ENCODE measurements around the gene PLOD2. TPM values are rescaled to one million over a fixed set of nuclear protein-coding genes. Genes with fewer than 3 reads are reported as not detected.

The PLOD2 gene
- total RNA-seq, 2 experiments from 2014 or later, result 1.2 to 1.3 TPM

- no peaks in the 10 kb centered on the region for H3K27me3 Mint-ChIP-seq
These were observed 50.8 kb downstream of the PLOD2 start for GRCh38 chr3:146110161-146110560.

GRCh38 chr3:146106986-146107385 lies 54.0 kb downstream of the PLOD2 start:
- no peak for DNase-seq
- Mint-ChIP-seq H3K36me3 (no peaks in the 10 kb centered on the region), H3K4me3 (no peak overlapping the region), H3K27me3 (no peaks in the 10 kb centered on the region), H3K4me1 (no peaks in the 10 kb centered on the region), H3K9me3 (no peaks in the 10 kb centered on the region), H3K27ac (no peak overlapping the region)

More at GRCh38 chr3:146110161-146110560, 50.8 kb downstream of the PLOD2 start:
- Mint-ChIP-seq H3K36me3 (peaks cover 2% of the 10 kb centered on the region), H3K27ac (no peak overlapping the region), H3K4me3 (no peak overlapping the region), H3K4me1 (no peaks in the 10 kb centered on the region), H3K9me3 (peaks cover 12% of the 10 kb centered on the region)
- no peak for DNase-seq

DNA sequence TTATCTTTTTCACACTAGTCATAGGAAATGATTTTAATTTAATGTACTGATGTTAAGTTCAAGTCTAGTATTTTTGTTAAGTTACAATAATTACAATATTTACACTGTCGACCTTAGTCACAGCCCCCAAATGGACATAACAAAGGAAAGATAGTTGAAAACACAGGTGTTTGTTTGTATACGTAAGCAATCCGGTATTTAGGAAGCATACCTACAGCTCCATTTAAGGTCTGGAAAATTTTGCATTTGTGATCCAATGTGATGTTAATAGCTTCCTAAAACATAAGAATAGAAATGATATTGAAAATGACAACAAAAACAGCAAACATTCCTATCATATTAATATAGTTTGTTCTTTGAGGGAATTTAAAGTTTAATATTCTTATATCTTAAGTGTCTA lies 56.9 kb downstream of the PLOD2 start:
- Mint-ChIP-seq H3K27ac (no peak overlapping the region), H3K4me1 (no peaks in the 10 kb centered on the region), H3K36me3 (no peaks in the 10 kb centered on the region), H3K4me3 (no peak overlapping the region), H3K9me3 (no peaks in the 10 kb centered on the region), H3K27me3 (no peaks in the 10 kb centered on the region)
- no peak for DNase-seq

DNA sequence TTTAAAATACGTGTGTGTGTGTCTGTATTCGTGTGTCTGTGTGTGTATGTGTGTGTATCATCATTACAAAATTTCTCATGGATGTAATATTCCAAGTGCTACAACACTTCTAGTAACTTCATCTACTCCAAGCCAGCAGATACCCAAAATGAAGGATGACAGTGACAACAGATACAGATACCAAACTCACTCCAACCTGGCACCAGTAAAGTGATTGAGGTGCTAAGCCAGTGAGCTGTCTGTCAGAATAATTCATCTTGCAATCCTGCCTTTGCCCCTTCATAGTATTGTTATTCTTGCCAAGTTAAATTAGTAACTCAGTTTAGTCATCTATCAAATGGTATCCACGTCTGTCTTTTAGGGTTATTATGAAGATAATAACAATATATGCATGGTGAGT lies 58.1 kb downstream of the PLOD2 start:
- DNase-seq, result no peak
- no peaks in the 10 kb centered on the region for H3K36me3 Mint-ChIP-seq
- no peaks in the 10 kb centered on the region for H3K9me3 Mint-ChIP-seq
- H3K4me1 Mint-ChIP-seq, result no peaks in the 10 kb centered on the region
- no peak overlapping the region for H3K27ac Mint-ChIP-seq
- H3K4me3 Mint-ChIP-seq, result no peak overlapping the region
- H3K27me3 Mint-ChIP-seq, result no peaks in the 10 kb centered on the region

GRCh38 chr3:146101538-146101937 lies 59.4 kb downstream of the PLOD2 start:
- no peaks in the 10 kb centered on the region for H3K36me3 Mint-ChIP-seq
- H3K27me3 Mint-ChIP-seq, result no peaks in the 10 kb centered on the region
- no peak overlapping the region for H3K27ac Mint-ChIP-seq
- no peaks in the 10 kb centered on the region for H3K9me3 Mint-ChIP-seq
- DNase-seq, result no peak
- no peak overlapping the region for H3K4me3 Mint-ChIP-seq
- H3K4me1 Mint-ChIP-seq, result no peaks in the 10 kb centered on the region

DNA sequence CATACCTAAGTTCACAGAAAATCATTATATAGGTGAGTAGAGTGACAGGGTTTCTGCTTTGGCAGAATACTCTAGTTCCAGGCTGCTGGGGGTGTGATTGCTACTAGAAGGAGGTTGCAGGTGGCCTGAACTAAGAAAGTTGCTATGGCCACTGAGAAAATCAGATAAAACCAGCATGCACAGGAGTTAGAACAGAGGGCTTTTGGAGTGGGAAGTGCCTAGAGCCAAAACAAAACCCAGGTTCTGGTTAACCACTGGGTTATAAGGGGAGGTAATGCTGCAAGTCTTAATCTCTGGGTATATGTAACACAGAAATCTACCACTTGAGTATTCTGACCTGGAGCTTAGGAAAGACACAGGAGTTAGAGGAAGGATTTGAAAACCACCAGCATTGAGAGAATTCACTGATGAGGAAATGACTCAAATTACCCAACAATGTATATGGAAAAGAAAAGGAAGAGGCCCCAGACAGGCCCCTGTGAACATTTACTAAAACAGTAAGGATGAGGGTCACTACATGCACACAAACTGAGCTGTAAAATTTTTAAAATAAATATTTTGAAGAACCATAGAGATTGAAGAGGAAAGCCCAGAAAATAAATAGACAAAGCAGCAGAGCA lies 60.0 kb downstream of the PLOD2 start:
- no peaks in the 10 kb centered on the region for H3K27me3 Mint-ChIP-seq
- H3K27ac Mint-ChIP-seq, result no peak overlapping the region
- H3K4me1 Mint-ChIP-seq, result no peaks in the 10 kb centered on the region
- H3K36me3 Mint-ChIP-seq, result no peaks in the 10 kb centered on the region
- no peaks in the 10 kb centered on the region for H3K9me3 Mint-ChIP-seq
- H3K4me3 Mint-ChIP-seq, result no peak overlapping the region
- no peak for DNase-seq

DNA sequence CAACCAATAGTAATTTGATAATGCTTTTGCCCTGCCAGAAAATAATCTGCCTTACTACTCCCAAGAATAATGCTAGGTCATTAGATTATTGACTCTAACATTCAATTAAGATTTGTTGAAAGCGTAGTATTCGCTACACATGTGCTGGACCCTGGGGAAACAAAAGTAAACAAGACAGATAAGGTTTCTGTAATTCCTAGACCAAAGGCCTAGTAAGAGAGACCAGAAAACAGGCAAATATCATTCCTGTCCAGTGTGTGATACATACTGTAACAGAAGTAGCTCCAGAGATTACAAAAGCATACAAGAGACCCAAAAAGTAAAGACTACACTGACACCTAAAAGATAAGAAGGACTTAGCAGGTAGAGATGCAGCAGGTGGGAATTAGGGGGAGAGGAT lies 60.8 kb downstream of the PLOD2 start:
- no peak for DNase-seq
- Mint-ChIP-seq H3K27me3 (no peaks in the 10 kb centered on the region), H3K27ac (no peak overlapping the region), H3K4me3 (no peak overlapping the region), H3K4me1 (no peaks in the 10 kb centered on the region), H3K9me3 (no peaks in the 10 kb centered on the region), H3K36me3 (no peaks in the 10 kb centered on the region)

- Mint-ChIP-seq H3K27ac (no peak overlapping the region), H3K4me1 (no peaks in the 10 kb centered on the region), H3K9me3 (no peaks in the 10 kb centered on the region), H3K4me3 (no peak overlapping the region), H3K27me3 (no peaks in the 10 kb centered on the region), H3K36me3 (no peaks in the 10 kb centered on the region)
- DNase-seq, result no peak
These were observed 61.7 kb downstream of the PLOD2 start for GRCh38 chr3:146099316-146099715.

DNA sequence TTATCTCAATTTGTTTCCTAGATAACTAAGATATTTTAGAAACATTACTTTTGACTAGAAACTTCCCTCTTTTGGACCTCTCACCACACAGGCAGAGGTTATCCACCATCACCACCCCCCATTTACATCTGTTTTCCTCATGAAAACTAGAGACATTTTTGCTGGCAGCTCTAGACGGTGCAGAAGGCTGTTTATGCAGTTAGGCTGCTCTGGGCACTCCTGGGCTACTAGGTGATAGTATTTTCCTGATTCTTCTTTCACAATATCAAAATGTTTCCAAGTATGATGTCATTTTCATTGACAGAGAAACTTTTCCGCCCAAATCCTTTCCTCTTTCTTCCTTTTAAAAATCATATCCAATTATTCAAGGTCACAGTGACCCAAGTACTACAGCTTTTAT lies 67.1 kb downstream of the PLOD2 start:
- DNase-seq, result no peak
- Mint-ChIP-seq H3K36me3 (no peaks in the 10 kb centered on the region), H3K4me3 (no peak overlapping the region), H3K27ac (no peak overlapping the region), H3K4me1 (no peaks in the 10 kb centered on the region), H3K9me3 (no peaks in the 10 kb centered on the region), H3K27me3 (no peaks in the 10 kb centered on the region)

DNA sequence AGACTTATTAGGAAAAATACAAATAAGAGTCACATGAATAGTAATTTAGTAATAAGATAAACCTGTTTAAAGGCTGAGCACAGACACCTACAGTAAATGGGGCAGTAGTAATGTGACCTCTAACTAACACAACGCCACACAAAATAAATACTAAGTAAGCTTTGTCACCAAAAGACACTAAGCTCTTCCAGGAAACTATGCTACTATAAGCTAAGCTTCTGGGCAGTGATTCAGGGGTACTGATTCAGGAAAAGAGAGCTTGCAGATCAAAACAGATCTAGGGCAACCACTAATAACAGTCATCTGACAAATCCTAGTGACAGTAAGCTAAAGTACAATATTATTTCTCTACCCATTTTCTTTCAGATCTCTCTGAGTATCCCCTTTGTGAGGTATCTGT lies 68.8 kb downstream of the PLOD2 start:
- no peak for DNase-seq
- H3K27me3 Mint-ChIP-seq, result no peaks in the 10 kb centered on the region
- H3K4me1 Mint-ChIP-seq, result no peaks in the 10 kb centered on the region
- no peak overlapping the region for H3K27ac Mint-ChIP-seq
- no peaks in the 10 kb centered on the region for H3K36me3 Mint-ChIP-seq
- no peak overlapping the region for H3K4me3 Mint-ChIP-seq
- H3K9me3 Mint-ChIP-seq, result no peaks in the 10 kb centered on the region

- Mint-ChIP-seq H3K36me3 (no peaks in the 10 kb centered on the region), H3K27me3 (no peaks in the 10 kb centered on the region), H3K4me1 (no peaks in the 10 kb centered on the region), H3K27ac (no peak overlapping the region), H3K4me3 (no peak overlapping the region), H3K9me3 (no peaks in the 10 kb centered on the region)
- DNase-seq, result no peak
These were observed 69.6 kb downstream of the PLOD2 start for GRCh38 chr3:146091397-146091796.

- Mint-ChIP-seq H3K9me3 (no peaks in the 10 kb centered on the region), H3K4me3 (no peak overlapping the region), H3K36me3 (no peaks in the 10 kb centered on the region), H3K27me3 (no peaks in the 10 kb centered on the region), H3K27ac (no peak overlapping the region), H3K4me1 (no peaks in the 10 kb centered on the region)
- DNase-seq, result no peak
These were observed 70.5 kb downstream of the PLOD2 start for GRCh38 chr3:146090521-146090920.

- no peaks in the 10 kb centered on the region for H3K4me1 Mint-ChIP-seq
- H3K4me3 Mint-ChIP-seq, result no peak overlapping the region
- no peaks in the 10 kb centered on the region for H3K36me3 Mint-ChIP-seq
- H3K9me3 Mint-ChIP-seq, result no peaks in the 10 kb centered on the region
- H3K27me3 Mint-ChIP-seq, result no peaks in the 10 kb centered on the region
- H3K27ac Mint-ChIP-seq, result no peak overlapping the region
- no peak for DNase-seq
These were observed 72.1 kb downstream of the PLOD2 start for GRCh38 chr3:146088840-146089239.

DNA sequence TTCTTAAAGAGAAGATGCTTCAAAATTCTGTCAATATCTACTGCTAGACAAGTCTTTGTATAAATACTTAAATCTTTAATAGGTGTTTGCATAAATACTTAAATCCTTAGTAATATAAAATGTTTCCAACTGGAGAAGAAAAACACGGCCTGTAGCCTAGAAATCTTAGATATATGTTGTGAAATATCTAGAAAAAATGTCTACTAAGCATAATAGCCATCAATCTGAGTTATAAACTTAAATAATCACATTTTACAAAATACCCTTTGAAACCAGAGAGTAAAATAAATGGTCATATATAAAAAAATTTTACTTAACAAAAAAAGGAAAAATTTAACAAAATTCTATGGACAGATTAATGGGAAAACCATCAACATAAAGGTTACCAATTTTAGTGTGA lies 73.9 kb downstream of the PLOD2 start:
- Mint-ChIP-seq H3K36me3 (no peaks in the 10 kb centered on the region), H3K27me3 (no peaks in the 10 kb centered on the region), H3K4me1 (no peaks in the 10 kb centered on the region), H3K9me3 (no peaks in the 10 kb centered on the region), H3K4me3 (no peak overlapping the region), H3K27ac (no peak overlapping the region)
- DNase-seq, result no peak

DNA sequence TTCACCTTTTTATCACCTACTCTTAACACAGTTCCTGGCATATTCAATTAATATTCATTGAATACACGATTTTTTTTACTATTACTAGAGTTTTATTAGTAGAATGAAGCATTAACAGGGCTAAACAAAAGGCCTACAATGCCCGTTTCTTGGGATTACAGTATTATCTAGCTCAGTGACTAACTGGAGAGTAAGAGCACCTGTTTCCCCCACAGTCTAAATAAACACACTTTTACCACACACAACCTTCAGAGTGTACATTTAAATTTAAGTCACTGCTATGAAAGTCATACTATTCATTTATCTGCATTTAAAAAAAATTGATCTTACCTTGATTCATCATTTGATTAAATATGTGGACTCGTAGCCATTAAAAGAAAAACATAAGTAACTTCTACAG lies 74.8 kb downstream of the PLOD2 start:
- DNase-seq, result no peak
- H3K4me3 Mint-ChIP-seq, result no peak overlapping the region
- no peaks in the 10 kb centered on the region for H3K27me3 Mint-ChIP-seq
- H3K9me3 Mint-ChIP-seq, result no peaks in the 10 kb centered on the region
- no peaks in the 10 kb centered on the region for H3K4me1 Mint-ChIP-seq
- no peaks in the 10 kb centered on the region for H3K36me3 Mint-ChIP-seq
- no peak overlapping the region for H3K27ac Mint-ChIP-seq

- Mint-ChIP-seq H3K4me1 (no peaks in the 10 kb centered on the region), H3K27me3 (no peaks in the 10 kb centered on the region), H3K36me3 (no peaks in the 10 kb centered on the region), H3K27ac (no peak overlapping the region), H3K4me3 (no peak overlapping the region), H3K9me3 (no peaks in the 10 kb centered on the region)
- no peak for DNase-seq
These were observed 75.3 kb downstream of the PLOD2 start for GRCh38 chr3:146085678-146086077.

- Mint-ChIP-seq H3K27me3 (no peaks in the 10 kb centered on the region), H3K27ac (no peak overlapping the region), H3K4me1 (no peaks in the 10 kb centered on the region), H3K9me3 (no peaks in the 10 kb centered on the region), H3K4me3 (no peak overlapping the region), H3K36me3 (no peaks in the 10 kb centered on the region)
- DNase-seq, result no peak
These were observed 80.4 kb downstream of the PLOD2 start for GRCh38 chr3:146080578-146080977.
